Measurements from ENCODE around the gene APP. TPM values are rescaled to one million over a fixed set of nuclear protein-coding genes. Genes with fewer than 3 reads are reported as not detected.
A peak's percentile ranks its signal among the peaks of the same experiment; 100 is the strongest.

The APP gene
- total RNA-seq, 4 donors from 2014 or later: 234 to 376 (median 343) TPM

- Histone ChIP-seq H3K36me3 (no peaks in the 10 kb centered on the region), H3K4me3 (no peak overlapping the region), H3K27me3 (no peaks in the 10 kb centered on the region), H3K4me1 (peaks cover 16% of the 10 kb centered on the region), H3K9me3 (no peaks in the 10 kb centered on the region), H3K27ac (no peak overlapping the region)
- WGBS: 98% methylated on average over 1 of the region's 1 CpG
- TF ChIP-seq POLR2A (IDR thresholded peaks at IDR 0.05) (no peak), POLR2AphosphoS5 (IDR thresholded peaks at IDR 0.05) (no peak), EP300 (IDR thresholded peaks at IDR 0.05) (no peak)
- TF ChIP-seq, protein P1, sequence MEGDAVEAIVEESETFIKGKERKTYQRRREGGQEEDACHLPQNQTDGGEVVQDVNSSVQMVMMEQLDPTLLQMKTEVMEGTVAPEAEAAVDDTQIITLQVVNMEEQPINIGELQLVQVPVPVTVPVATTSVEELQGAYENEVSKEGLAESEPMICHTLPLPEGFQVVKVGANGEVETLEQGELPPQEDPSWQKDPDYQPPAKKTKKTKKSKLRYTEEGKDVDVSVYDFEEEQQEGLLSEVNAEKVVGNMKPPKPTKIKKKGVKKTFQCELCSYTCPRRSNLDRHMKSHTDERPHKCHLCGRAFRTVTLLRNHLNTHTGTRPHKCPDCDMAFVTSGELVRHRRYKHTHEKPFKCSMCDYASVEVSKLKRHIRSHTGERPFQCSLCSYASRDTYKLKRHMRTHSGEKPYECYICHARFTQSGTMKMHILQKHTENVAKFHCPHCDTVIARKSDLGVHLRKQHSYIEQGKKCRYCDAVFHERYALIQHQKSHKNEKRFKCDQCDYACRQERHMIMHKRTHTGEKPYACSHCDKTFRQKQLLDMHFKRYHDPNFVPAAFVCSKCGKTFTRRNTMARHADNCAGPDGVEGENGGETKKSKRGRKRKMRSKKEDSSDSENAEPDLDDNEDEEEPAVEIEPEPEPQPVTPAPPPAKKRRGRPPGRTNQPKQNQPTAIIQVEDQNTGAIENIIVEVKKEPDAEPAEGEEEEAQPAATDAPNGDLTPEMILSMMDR (IDR thresholded peaks at IDR 0.05): no peak
- no peak for DNase-seq (ENCODE audit: low spot score in 2 of 2)
These were observed 23.9 kb downstream of the APP start for GRCh38 chr21:26146681-26147080.

DNA sequence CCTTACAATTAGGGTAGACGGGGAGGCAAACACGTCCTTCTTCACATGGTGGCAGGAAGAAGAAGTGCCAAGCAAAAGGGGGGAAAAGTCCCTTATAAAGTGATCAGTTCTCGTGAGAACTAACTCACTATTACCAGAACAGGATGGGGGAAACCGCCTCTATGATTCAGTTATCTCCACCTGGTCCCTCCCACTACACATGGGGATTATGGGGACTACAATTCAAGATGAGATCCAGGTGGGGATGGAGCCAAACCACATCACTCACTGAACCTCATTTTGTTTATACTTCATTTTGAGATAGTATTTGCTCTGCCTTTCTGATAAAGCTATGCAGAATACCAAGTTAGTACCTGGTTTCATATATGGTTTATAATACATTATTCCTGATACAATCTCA lies 26.5 kb downstream of the APP start:
- DNase-seq (ENCODE audit: low spot score in 2 of 2): no peak
- H3K4me3 ChIP-seq: no peak overlapping the region
- TF ChIP-seq POLR2A (IDR thresholded peaks at IDR 0.05) (no peak), EP300 (IDR thresholded peaks at IDR 0.05) (no peak), POLR2AphosphoS5 (IDR thresholded peaks at IDR 0.05) (no peak)
- TF ChIP-seq, protein P1 (IDR thresholded peaks at IDR 0.05): no peak
- H3K27me3 ChIP-seq: no peaks in the 10 kb centered on the region
- no peak overlapping the region for H3K27ac ChIP-seq
- 92% methylated on average over 4 of the region's 4 CpGs for WGBS
- H3K36me3 ChIP-seq: no peaks in the 10 kb centered on the region
- H3K4me1 ChIP-seq: peaks cover 25% of the 10 kb centered on the region
- H3K9me3 ChIP-seq: no peaks in the 10 kb centered on the region

- no peaks in the 10 kb centered on the region for H3K9me3 ChIP-seq
- no peak overlapping the region for H3K4me3 ChIP-seq
- no peaks in the 10 kb centered on the region for H3K36me3 ChIP-seq
- WGBS: 97% methylated on average over 5 of the region's 5 CpGs
- H3K4me1 ChIP-seq: peaks cover 13% of the 10 kb centered on the region
- no peak for DNase-seq (ENCODE audit: low spot score in 2 of 2)
- H3K27me3 ChIP-seq: no peaks in the 10 kb centered on the region
- no peak overlapping the region for H3K27ac ChIP-seq
- TF ChIP-seq EP300 (IDR thresholded peaks at IDR 0.05) (no peak), POLR2AphosphoS5 (IDR thresholded peaks at IDR 0.05) (no peak), POLR2A (IDR thresholded peaks at IDR 0.05) (no peak)
- TF ChIP-seq, protein P1 (IDR thresholded peaks at IDR 0.05): no peak
These were observed 28.2 kb downstream of the APP start for GRCh38 chr21:26142363-26142762.

DNA sequence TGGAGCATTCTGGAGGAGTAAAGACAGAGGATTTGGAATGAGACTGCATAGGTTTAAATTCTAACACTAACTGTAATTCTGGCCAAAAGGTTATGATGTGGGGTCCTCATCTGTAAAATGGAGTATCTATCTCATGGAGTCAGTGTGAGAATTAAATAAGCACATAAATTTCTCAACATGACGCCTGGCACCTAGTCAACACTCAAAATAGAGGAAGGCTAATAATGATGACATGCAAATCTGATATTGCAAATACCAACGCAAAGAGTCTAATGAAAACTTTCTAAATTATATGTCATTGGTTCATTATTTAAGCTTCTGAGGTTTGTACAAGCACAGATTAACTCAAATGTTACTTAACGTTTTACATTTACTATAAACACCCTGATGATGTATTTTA lies 29.6 kb downstream of the APP start:
- H3K27ac ChIP-seq: no peak overlapping the region
- no peaks in the 10 kb centered on the region for H3K36me3 ChIP-seq
- no peak for TF ChIP-seq POLR2AphosphoS5 (IDR thresholded peaks at IDR 0.05)
- TF ChIP-seq, protein P1 (IDR thresholded peaks at IDR 0.05): no peak
- TF ChIP-seq POLR2A (IDR thresholded peaks at IDR 0.05): no peak
- no peak for TF ChIP-seq EP300 (IDR thresholded peaks at IDR 0.05)
- peaks cover 18% of the 10 kb centered on the region for H3K4me1 ChIP-seq
- H3K4me3 ChIP-seq: no peak overlapping the region
- DNase-seq (ENCODE audit: low spot score in 2 of 2): no peak
- H3K27me3 ChIP-seq: no peaks in the 10 kb centered on the region
- H3K9me3 ChIP-seq: no peaks in the 10 kb centered on the region
- WGBS: 63% methylated on average over 3 of the region's 3 CpGs

DNA sequence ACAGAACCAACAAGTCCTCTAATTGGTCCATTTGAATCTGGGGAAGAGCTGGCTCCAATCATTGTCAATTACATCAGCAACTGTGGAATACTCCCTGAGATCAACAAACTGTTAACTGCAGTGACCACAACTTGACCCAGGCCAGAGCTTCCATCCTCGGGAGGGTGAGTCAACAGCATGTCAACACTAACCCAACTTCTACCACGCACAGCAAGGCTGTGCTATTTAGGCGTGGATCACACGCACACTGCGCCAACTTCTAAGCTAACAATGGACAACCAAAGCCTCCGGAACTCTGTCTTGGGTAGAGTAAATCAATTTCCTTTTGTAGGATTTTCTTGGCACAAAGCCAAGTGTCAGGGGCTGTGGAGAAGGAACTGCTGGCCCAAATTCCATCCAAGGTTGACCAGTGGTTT lies 30.4 kb downstream of the APP start:
- 65% methylated on average over 6 of the region's 6 CpGs for WGBS
- no peak for DNase-seq (ENCODE audit: low spot score in 2 of 2)
- Histone ChIP-seq H3K4me3 (no peak overlapping the region), H3K36me3 (no peaks in the 10 kb centered on the region), H3K27me3 (no peaks in the 10 kb centered on the region), H3K27ac (no peak overlapping the region), H3K9me3 (no peaks in the 10 kb centered on the region), H3K4me1 (peaks cover 18% of the 10 kb centered on the region)
- TF ChIP-seq POLR2AphosphoS5 (IDR thresholded peaks at IDR 0.05) (peak in 1 of 3 donors; percentile 29), POLR2A (IDR thresholded peaks at IDR 0.05) (no peak)
